Myocyte (in vitro differentiated cells): Measurements from ENCODE around the gene RAPGEF6. TPM values are rescaled to one million over a fixed set of nuclear protein-coding genes. Genes with fewer than 3 reads are reported as not detected.
"Not testable (repeated sequence)": the region's sequence is repeated elsewhere in the genome, so short reads cannot be mapped to it uniquely, and the experiment has no call there.

ENCODE experiments used
- DNase-seq: peaks from one replicate; pipeline ENCODE4 v3.0.0-alpha.2; 2012; ENCODE audit warnings: low read depth
- total RNA-seq: library from RNA; depleted of rRNA; stranded (reverse); fragments of >200 nt; gene quantifications from 2 replicates; pipeline ENCODE4 v1.2.3, GENCODE V29; 2014

The RAPGEF6 gene
- total RNA-seq, 1 donor from 2014 or later, result 9.8 TPM

DNA sequence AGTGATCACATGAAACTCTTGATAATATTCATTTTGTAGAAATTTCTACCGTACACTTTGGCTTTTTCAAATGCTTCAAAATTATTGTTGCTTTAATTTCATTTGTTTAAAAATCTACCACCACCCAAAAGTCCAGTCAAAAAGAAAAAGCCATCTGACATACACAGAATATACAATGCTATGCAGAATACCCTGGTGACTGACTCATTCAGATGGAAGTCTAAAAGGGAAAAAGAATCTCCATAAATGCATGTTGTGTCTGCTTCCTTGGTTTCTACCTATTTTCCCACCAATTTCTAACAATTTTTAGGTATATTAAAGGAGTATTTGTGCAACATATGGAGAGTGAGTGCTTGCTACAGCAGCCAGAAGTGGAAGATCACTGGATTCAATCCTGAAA, 9.3 kb upstream of the RAPGEF6 start:
- no peak for DNase-seq

DNA sequence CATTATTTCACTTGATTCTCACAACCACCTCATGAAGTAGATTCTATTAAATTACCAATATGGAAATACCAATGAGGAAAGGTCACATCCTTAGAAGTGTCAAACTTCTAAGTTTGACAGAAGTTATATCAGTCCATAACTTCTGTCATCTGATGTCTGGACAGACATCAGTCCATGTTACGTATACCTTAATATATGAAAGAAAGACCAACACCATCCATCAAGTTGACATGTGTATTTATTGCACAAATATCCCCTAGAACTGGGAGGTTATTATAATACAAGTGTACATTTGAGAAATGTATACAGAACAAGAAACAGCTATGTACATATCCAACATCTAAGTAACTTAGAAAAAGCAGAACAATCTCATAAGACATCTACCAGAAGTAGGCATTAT, 6.5 kb upstream of the RAPGEF6 start:
- no peak for DNase-seq

DNA sequence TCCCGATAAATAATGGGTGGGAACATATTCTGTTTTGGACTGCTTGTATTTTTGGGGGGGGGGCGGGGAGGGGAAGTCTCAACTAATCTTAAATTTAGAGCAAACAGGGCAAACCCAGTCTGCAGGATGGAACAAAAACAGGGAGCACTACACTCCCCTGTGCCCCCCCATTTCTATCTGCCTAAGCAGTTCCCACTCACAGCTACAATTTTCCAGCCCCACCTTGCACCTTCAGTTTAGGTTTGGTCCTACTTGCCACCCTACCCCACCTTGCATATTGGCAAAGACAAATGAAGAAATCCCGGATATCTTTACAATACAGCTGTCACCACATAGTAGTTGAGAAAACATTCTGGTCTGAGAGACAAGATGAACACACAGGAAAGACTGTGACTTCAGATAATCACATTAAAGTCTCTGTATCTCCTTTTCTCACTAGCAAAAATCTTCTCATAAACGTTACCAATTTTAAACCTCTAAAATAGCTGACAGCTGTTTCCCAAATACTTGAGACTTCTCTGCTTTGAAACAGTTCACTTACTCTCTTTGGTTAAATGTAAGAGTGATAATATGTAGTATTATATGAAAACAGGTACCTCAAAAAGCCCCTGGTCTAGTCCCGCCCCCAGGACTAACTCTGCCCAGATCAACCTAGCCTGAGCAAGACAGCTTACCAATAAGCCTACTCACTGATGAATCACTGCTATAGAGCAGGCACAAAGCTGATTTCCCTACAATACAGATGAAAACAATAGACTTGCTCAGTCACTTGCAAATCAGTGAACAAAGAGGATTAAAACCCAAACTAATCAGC, 5.2 kb upstream of the RAPGEF6 start:
- no peak for DNase-seq

DNA sequence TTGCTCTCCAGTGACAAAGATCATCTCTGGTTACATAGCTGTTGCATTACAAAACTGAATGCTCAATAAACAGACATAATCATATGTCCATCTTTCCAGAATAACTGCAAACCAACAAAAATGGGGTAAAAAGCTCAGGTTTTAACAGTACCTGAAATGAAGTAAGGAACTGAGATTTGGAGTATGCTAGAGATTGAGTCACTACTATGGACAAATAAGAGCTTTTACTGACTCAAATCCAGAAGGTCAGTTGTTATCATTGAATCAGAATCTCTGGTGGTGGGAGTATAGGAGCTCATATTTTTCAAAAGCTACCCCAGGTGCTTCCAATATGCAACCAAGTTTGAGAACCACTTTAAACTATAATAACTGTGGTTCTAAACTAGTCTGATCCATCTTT, 4.1 kb upstream of the RAPGEF6 start:
- DNase-seq, result no peak

DNA sequence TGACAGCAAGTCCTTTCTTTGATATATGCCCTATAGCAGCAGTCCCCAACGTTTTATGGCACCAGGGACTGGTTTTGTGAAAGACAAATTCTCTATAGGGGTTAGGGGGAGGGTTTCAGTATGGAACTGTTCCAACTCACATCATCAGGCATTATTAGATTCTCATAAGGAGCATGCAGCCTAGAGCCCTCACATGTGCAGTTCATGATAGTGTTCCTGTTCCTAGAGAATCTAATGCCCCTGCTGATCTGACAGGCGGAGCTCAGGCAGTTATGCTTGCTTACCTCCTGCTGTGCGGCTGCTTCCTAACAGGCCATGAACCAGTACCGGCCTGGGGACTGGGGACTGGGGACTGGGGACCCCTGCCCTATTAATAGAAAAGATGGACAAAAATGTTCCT, 2.7 kb upstream of the RAPGEF6 start:
- DNase-seq, result no peak

DNA sequence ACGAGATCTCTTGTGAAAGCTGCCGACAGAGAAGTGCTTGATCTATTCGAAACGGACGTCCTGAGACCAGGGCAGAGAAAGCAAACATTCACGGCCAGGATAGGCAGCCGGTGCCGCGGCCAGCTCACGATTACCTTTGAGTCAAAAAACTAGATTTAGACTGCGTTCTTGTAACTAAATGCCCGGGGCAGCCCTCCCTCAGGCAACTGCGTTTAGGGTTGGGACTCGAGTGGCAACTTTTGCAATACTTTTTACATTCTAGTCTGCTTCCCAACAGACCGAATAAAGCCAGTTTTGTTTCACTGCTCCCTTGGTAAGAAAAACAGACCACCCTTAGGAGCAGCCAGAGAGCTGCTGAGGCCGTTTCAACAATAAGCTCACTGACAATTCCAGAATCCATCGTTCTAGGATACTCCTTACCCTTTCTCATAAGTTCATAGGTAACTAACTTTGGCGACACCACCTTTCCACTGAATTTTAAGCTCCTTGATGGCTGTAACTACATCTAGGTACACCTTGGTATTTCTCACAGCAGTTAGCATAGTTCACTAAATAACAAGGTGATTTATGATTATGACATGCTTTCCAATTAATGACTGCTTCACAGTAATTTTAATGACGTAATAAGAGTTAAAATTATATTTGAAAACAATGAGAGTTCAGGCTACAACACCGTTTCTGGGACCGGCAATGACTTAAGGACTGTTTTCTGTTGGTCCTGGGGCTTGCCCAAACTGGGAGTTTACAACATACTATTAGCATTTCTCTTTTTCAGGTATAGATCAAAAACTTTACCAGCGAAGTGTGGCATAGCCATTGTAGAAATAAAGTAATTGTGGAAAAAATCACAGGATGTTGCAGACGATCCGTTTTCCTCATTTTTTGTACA, 899 bp upstream of the RAPGEF6 start:
- peak; percentile 28 for DNase-seq

DNA sequence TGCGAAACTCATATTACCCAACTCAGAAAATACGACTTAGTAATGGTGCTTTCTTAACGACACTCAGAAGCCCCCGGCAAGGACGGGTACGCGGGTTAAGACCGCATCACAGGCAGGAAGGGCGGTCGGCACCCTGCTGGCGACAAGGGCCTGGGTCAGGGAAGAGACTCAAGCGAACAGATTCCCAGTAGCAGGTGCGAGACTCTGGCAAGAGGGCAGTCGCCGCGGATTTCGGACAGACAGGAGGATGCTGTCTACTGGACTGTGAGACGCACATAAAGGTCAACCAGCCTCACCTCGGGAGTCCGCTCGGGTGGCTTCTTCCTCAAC, 398 bp downstream of the RAPGEF6 start:
- peak; percentile 68 for DNase-seq

DNA sequence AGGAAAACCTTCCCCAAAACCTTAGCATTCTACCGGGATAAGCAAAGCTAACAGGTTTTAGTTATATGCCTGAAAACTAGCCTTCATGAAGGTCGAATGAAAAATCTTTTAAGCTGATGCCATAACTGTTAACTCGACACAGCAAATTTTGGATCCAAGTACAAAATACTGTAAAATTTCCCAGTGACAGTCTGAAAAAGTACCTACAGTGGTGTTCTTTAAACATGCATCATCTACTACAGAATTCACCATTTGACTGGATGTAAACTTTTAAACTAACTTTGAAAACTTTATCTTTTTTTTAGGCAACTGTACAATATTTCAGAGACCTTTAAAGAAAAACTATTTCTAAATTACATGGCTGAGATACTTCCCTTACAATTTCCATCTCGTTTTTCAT, 791 bp downstream of the RAPGEF6 start:
- DNase-seq, result no peak

DNA sequence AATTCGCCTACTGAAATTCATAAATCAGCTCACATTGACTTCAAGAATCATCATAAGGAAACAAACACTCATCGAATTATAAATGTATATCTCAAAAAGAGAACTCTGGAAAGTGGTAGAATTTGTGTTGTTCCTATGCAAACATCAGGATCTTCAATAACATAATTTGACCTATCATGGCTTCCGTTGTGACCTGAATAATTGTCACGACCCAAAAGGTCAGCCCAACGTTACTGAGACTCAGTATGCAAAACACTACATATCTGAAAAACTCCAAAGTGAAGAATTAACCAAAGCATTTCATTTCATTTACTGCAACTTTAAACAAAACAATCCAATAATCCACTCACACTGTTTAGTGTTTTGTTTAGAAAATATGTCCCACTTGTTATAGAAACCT, 1.2 kb downstream of the RAPGEF6 start:
- DNase-seq, result no peak

DNA sequence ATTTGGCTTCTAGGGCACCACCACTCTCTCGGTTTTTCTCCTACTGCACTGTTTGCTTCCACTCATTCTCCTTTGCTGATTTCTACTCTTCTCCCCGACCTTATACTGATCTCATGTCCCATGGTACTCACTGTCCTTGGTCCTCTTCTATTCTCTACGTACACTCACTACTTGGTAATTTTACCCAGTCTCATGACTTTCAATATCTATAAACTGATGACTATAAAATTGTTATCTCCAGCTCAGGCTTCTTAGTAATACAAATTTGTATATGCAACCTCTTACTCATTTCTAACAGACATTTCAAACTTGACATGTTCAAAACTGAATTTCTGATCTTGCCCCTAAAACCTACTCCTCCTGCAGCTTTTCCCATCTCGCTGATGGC, 4.1 kb downstream of the RAPGEF6 start:
- no peak for DNase-seq

DNA sequence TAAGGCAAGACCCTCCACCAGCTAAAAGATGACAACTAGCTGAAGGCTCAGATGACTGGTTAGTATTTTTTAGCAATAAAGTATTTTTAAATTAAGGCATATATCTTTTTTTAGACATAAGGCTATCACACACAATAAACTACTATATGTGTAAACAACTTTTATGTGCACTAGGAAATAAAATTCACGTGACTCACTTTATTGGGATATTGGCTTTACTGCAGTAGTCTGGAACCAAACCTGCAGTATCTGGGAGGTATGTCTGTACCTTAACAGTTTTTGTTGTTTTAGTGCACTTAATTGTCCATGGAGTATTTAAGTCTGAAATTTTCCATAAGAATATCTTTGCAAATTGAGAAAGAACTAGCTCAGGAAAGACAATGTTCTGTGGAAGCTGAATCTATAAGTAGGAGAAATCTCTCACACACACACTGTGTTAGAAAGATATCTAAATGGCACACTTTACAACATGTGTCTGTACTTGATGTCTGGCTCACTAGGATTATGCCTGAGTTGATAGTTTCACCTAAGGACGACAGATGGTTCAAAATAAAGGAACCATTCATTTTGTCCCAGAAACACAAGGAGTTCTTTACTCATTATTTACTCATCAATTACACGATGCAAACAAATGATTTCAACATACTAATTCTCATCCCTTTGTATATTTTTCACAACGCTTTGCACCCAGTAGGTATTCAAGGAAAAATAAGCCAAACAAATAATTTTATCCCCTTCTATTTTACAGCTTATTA, 4.6 kb downstream of the RAPGEF6 start:
- DNase-seq, result no peak

DNA sequence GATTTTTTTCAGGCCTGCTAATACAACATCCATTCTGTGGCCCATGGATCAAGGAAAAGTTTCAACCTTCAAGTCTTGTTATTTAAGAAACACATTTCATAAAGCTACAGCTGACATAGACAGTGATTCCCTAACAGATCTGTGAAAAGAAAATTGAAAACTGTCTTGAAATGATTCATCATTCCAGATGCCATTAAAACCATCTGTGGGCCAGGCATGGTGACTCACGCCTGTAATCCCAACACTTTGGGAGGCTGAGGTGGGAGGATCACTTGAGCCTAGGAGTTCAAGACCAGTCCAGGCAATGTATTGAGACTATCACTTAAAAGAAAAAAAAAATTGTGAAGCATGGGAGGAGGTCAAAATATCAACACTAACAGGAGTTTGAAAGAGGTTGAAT, 6.0 kb downstream of the RAPGEF6 start:
- DNase-seq, result peak; percentile 37

DNA sequence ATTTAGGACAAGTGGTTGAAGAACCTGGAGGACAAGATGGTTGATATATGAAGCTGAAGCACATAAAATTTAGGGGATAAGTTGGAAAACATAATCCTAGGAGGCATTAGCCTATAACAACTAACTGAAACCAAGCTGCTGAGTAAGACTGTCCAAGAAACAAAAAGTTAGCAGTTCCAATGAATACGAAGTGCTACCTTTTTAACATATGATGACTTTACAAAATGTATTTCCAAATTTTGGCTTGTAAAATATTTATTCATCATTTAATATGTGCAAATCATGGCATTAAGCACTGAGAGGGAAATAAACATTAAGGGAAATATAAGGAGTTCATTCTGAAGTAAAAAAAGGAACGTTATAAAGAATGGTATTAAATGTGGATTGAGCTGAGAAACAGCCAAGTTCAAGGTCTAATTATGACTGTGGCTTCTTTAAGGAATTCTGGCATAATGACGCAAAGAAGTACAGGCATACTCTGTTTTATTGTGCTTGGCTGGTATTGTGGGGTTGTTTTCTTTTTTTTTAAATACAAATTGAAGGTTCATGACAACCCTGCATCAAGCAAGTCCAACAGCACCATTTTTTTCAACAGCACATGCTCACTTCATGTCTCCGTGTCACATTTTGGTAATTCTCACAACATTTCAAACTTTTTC, 7.7 kb downstream of the RAPGEF6 start:
- DNase-seq, result no peak

DNA sequence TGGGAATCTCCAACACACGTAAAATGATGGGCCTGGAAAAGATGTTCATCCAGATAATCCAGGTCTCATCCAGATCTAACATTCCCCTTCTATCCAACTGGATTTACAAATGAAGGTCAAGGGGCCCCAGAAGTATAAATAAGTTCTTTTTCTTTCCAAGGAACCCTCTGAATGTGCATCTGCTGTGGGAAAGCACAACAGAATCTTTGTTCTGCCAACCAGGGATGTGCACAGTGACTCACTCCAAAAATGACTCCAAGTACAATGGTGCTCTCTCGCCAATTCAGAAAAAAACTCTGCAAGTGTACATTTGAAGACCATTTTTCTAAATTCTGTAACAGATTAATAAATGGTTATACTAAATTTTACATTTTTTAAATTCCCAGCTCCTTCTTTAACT, 12.4 kb downstream of the RAPGEF6 start:
- DNase-seq, result peak; percentile 67

DNA sequence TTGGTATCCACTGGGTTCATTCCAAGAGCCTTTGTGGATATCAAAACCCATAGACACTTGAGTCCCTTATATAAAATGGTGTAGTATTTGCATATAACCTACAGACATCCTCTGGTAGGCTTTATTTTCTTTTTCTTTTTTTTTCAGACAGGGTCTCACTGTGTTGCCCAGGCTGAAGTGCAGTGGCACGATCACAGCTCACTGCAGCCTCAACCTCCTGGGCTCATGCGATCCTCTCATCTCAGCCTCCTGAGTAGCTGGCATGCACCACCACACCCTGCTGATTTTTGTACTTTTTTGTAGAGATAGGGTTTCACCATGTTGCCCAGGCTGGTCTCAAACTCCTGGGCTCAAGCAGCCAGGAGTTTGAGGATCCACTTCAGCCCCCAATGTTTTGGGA, 13.9 kb downstream of the RAPGEF6 start:
- DNase-seq, result not testable (repeated sequence)

DNA sequence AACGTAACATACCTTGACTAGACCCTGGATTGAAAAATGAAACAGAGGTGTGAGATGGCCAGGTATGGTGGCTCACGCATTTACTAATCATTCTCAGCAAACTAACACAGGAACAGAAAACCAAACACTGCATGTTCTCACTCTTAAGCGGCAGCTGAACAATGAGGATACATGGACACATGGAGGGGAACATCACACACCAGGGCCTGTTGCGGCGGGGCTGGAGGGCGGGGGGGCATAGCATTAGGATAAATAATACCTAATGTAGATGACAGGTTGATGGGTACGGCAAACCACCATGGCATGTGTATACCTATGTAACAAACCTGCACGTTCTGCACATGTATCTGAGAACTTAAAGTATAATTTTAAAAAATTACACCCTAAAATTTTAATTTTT, 15.9 kb downstream of the RAPGEF6 start:
- DNase-seq, result no peak

DNA sequence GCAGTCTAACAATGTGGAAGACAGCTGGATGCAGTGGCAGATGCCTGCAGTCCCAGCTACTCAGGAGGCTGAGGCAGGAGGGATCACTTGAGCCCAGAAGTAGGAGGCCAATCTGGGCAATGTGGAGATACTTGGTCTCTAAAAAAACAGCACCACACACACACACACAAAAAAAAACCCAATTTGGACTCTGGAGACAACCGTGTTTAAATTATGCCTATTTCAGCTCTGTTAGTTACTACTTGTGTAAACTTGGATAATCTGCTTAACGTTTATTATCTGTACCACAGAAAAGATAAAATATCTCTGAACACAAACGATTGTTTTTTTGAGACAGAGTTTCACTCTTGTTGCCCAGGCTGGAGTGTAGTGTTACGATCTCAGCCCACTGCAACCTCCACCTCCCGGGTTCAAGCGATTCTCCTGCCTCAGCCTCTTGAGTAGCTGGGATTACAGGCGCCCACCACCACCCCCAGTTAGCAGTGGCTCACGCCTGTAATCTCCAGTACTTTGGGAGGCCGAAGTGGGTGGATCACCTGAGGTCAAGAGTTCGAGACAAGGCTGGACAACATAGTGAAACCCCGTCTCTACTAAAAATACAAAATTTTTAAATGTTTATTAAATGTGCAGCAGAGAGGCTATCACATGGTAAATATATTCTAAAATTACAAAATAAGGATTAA, 17.7 kb downstream of the RAPGEF6 start:
- no peak for DNase-seq

DNA sequence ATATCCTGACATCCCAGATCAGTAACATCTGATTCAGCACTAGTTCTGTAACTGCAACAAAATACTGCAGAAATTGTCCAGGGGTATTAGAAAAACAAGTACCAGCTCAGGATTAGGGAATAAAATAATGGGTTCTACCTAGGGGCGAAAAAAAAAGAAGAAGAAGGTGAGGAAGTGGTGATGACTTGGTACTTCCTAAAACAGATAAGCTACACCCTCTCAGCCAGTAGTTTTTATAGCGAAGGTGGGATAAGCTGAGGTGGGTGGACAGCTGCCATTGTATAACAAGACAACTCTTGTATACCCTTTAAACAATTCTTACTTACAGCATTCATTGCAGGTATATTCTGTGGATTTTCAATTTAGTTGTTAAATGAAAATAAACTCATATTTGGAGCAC, 19.1 kb downstream of the RAPGEF6 start:
- DNase-seq, result no peak

DNA sequence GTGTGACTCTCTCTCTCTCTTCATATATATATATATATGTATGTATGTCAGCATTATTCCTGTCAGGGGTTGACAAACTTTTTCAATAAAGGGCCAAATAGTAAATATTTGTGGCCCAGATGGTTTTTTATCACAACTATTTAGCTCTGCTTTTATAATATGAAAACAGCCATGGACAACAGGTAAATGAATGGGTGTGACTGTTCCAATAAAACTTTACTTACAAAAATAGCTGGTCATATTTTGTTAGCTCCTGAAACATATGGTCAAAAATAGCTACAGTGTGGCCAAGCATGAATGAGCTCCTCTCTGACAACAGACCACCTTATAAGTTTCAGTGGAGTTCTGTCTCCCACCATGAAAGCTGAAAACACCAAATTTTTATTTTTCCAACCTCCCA, 21.6 kb downstream of the RAPGEF6 start:
- DNase-seq, result no peak

DNA sequence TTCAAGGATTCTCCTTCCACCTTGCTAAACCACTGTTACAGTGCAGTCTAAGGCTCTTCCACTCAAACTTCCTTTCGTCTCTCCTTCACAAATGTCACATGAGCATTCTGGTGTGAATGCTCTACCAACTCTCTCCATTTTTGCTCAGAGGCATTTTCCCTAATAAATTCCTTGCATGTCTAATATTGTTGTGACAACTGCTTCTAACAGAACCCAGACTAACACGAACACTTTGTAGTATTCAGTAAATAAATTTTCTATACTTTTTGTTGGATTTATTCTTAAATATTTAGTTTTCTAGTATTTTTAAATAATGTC, 24.0 kb downstream of the RAPGEF6 start:
- no peak for DNase-seq
